ENCODE data around the gene CDH16. TPM values are rescaled to one million over a fixed set of nuclear protein-coding genes. Genes with fewer than 3 reads are reported as not detected.
"Not testable (repeated sequence)": the region's sequence is repeated elsewhere in the genome, so short reads cannot be mapped to it uniquely, and the experiment has no call there.

CDH16 gene
- total RNA-seq, 4 donors from 2014 or later: not detected

DNA sequence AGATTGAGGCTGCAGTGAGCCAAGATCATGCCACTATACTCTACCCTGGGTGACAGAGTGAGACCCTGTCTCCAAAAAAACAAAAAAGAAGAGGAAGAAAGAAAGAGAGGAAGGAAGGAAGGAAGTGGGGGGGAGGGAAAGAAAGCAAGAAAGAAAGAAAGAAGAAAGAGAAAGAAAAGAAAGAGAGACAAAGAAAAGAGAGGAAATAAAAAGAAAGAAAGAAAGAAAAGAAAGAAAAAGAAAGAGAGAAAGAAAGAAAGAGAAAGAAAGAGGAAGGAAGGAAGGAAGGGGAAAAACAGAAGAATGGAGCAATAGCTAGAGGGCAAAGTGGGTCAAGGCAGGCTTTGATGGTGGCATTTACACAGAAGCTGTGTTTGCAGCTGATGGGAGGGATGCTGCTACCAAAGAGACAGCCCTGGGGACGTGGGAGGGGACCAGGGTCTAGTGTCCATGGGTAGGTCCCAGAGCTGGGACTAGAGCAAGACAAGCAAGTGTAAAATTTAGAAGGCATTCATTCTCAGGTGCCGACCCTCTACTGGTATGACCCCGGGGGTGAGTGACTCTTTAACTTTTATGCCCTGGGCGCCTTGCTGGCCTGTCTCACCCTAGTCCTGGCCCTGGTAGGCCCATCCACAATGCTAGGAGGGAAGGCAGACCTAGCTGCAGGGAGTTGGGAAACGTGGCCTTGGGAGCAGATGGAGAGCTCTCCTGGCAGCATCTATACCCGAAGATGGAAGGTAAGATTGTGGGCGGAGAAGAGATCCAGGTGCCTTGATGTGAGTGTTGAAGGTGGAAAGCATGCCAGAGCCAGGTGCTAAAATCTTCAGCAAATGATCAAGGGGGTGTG, 40.4 kb upstream of the CDH16 start:
- no peak for DNase-seq (ENCODE audit: low spot score)
- TF ChIP-seq, protein P1, sequence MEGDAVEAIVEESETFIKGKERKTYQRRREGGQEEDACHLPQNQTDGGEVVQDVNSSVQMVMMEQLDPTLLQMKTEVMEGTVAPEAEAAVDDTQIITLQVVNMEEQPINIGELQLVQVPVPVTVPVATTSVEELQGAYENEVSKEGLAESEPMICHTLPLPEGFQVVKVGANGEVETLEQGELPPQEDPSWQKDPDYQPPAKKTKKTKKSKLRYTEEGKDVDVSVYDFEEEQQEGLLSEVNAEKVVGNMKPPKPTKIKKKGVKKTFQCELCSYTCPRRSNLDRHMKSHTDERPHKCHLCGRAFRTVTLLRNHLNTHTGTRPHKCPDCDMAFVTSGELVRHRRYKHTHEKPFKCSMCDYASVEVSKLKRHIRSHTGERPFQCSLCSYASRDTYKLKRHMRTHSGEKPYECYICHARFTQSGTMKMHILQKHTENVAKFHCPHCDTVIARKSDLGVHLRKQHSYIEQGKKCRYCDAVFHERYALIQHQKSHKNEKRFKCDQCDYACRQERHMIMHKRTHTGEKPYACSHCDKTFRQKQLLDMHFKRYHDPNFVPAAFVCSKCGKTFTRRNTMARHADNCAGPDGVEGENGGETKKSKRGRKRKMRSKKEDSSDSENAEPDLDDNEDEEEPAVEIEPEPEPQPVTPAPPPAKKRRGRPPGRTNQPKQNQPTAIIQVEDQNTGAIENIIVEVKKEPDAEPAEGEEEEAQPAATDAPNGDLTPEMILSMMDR (IDR thresholded peaks at IDR 0.05): no peak
- no peak for ATAC-seq (ENCODE audit: low FRiP score)

DNA sequence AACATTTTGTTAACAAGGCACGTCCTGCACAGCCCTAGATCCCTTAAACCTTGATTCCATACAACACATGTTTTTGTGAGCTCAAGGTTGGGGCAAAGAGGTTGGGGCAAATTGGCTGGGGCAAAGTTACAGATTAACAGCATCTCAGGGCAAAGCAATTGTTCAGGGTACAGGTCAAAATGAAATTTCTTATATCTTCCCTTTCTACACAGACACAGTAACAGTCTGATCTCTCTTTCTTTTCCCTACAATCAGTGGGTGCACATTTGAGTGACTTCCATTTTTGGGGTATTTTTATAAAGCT, 37.4 kb upstream of the CDH16 start:
- not testable (repeated sequence) for DNase-seq (ENCODE audit: low spot score); ATAC-seq (ENCODE audit: low FRiP score)

GRCh38 chr16:66955363-66956153, 36.9 kb upstream of the CDH16 start:
- ATAC-seq (ENCODE audit: low FRiP score); DNase-seq (ENCODE audit: low spot score): not testable (repeated sequence)

GRCh38 chr16:66954097-66954659, 35.5 kb upstream of the CDH16 start:
- TF ChIP-seq, protein P1 (IDR thresholded peaks at IDR 0.05): peak in 1 of 3 donors; percentile 24
- ATAC-seq (ENCODE audit: low FRiP score) (peak; percentile 71), DNase-seq (ENCODE audit: low spot score) (peak; percentile 74)

DNA sequence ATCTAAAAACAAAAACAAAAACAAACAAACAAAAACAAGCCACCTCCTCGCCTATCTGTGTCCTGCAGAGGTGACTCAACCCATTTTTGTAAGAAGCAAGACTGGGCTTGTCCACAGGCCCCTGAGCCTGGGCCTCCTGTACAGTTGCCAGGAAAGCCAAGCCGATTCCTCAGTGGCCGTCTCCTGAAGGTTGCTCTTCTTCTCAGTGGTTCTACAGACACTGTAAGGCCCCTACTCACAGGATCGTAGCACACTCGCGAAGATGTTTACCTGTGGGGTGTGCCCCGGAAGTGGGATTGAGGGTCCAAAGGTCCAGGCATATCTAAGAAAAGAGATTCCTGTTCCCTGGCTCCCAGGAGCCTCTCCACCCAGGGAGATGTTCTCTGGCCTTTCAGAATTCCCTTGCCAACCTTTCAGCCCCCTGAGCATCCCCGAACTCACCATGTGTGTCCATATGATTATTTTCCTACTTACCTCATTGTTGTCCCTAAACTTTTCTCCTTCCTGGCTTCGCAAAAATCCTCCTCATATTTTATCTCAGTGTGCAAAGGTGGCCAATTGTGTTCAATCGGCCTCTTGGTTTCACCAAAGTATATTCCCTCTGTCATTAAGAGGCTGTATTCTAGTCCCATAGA, 34.9 kb upstream of the CDH16 start:
- TF ChIP-seq, protein P1 (IDR thresholded peaks at IDR 0.05): no peak
- DNase-seq (ENCODE audit: low spot score) (no peak), ATAC-seq (ENCODE audit: low FRiP score) (no peak)

GRCh38 chr16:66952430-66953110, 33.9 kb upstream of the CDH16 start:
- no peak for DNase-seq (ENCODE audit: low spot score)
- TF ChIP-seq, protein P1 (IDR thresholded peaks at IDR 0.05): no peak
- ATAC-seq (ENCODE audit: low FRiP score): no peak

DNA sequence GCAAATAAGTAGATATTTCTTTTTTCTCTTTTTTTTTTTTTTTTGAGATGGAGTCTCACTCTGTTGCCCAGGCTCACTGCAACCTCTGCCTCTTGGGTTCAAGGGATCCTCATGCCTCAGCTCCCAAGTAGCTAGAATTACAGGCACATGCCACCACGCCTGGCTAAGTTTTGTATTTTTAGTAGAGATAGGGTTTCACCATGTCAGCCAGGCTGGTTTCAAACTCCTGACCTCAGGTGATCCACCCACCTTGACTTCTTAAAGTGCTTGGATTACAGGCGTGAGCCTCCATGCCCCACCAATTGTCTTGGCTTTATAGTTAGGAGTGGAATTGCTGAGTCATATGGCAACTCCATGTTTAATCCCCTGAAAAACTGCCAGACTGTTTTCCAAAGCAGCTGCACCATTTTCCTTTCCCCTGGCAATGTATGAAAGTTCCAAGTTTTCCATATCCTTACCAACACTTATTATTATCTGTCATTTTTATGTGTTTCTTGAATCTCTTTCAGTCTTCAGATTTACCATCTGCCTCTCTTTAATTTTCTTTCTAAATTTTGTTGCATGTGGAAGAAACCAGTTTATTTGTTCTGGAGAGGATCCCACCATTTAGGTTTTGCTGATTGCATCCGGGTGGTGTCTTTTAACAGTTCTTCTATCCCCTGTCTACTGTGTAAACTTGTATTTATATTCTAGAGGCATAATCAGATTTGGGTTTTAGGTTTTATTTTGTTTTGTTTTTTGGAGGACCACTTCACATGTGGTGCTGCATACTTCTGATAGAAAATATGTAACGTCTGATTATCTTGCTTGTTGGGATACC, 32.5 kb upstream of the CDH16 start:
- TF ChIP-seq, protein P1 (IDR thresholded peaks at IDR 0.05): no peak
- ATAC-seq (ENCODE audit: low FRiP score): no peak
- DNase-seq (ENCODE audit: low spot score): no peak
